HG03060 (cell line): Measurements from ENCODE around the gene TTC39A.

Experiments
- ATAC-seq: cut with Tn5 transposase; IDR thresholded peaks from one replicate; pipeline ENCODE4 v1.9.1; 2021; ENCODE audit warnings: low read depth, moderate number of reproducible peaks; ENCODE audit not compliant: unreplicated experiment

TTC39A gene

DNA sequence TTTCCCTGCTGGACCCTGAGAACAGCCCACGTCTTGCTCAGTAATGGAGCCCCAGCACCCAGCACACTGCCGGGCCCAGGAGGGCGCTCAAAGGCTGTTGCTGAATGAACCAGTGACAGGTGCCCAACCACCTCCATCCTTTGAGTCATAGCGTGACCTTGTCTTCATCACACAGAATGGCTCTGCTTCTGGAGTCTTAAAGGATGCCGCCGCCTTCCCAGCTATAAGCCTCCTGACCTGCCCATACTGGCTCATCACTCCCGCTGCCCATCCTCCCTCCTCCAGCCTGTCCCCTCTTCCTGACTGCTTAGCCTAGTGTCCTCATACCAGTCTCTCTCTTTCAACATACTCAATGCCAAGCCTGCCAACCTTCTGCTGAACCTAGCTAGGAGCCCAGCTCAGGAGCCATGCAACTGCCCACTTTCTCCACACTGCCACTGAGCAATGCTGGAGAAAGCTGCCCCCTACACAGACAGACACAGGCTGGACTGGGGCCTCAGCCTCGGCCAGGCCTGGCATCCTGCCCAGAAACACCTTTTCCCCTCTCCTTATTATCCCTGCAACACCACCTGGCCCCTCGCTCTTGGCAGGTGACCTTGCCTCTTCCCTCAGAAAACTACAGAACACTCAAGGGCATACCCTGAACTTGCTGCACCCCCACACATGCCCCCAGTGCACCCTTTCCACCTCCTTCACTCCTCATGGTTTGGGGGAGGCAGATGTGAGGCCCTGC is 14.1 kb downstream of the TTC39A start:
- no peak for ATAC-seq

DNA sequence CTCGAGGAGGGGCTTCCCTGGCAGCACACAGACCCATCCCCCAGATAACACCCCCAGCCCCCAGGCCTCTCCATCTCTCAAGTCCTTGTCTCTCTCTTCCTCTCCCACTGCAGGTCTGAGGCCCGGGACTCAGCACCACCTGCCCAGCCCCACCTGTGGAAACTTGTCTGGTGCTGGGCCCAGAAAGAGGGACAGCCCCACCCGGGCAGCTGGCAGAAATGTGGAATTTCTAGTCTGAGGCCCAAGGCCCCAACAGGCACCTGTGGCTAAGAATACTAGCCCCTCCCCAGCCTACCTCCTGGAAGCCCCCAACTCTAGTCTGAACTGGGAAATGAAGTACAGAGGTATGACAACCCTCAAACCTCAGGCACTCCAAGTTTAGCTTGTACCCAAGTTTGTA is 15.4 kb downstream of the TTC39A start:
- no peak for ATAC-seq

DNA sequence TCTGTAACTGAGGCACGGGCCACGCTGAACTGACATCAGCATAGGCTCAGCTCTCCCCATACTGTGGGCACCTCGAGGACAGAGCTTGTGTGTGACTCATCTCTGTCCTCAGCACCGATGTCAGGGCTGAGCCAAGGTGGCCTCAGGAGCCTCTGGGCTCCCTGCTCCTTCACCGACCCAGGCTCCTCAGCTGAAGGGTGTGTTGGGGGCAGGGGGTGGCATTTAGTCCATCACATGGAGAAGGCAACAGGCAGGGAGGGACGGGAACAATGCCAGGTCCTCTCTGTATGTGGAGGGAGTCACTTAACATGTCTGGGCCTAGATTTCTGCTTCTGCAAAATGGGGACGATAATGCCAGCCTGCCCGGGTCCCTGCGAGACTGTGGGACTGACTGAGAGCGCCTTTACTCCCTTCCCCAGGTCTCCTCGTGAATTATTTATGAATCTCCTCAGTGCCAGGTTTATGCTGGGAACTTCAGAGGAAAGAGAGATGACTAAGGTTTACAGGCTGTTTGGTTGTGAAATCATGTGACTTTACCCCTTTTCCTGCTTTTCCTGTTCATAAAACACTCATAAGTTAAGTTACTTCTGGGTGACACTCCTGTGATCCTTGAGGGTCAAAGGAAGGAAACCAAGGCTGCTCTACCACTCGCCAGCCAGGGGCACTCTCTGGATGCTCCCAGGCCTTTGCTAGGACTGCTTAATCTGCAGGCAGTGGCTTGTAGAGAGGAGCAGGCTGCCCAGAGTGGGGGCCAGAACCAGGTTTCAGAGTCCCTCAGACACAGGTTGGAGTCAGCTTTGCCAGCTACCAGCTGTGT is 16.2 kb downstream of the TTC39A start:
- no peak for ATAC-seq

DNA sequence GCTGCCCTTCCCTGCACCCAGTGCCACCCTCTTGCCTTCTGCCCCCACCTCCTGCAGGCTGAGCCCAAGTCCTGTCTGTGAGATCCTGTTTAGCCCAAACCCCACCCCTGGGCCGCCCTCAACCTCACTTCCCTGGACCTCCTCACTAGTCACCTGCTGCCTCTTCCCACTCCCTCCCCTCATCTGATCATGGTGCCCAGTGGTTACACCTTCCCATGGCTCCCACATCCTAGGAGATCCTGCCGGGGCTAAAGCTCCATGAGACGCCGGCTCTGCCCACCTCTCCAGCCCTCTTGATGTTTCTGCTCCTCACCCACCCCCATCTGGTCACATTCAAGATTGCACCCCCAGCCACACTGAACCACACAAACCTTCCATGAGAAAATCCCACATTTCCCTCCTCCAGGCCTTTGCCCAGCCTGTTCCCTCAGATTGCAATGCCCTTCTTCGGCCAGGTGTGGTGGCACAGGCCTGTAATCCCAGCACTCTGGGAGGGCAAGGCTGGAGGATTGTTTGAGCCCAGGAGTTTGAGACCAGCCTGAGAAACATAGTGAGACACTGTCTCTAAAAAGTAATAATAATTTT is 17.0 kb downstream of the TTC39A start:
- no peak for ATAC-seq

DNA sequence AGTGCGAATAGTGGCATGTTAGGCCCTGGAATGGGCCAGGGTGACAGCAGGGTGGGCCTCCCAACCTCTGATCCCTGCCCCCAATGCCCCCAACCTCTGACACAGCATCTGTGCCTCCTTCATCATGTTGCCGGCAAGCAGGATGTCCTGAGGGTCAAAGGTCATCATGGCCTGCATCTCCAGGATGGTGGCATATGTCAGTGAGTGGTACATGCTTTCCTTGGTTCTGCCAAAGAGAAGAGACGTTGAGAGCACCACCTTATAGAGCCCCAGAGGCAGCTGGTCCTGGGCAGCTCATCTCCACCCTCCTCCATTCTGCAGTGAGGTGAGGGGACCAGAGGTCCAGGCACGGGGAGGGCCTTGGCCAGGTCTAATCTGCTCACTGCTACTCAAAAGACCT is 17.6 kb downstream of the TTC39A start:
- no peak for ATAC-seq

DNA sequence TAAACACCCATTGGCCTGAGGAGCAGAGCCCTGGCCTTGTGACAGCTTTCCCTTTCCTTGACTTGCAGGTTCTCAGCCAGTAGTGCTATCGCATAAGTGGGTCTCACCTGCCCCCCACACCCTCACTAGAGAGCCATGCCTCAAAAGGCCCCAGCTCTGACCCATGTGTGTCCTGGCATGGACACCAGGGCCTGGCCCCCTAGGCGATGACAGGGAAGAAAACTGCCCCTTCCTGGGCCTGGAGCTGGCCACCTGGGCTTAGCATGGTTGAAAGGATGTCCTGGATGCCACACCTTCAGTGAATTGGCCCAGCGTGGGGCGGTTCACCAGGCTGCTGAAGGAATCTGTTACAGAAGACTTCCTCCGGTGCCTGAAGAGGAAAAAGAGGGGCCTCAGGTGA is 18.5 kb downstream of the TTC39A start:
- ATAC-seq, result no peak

DNA sequence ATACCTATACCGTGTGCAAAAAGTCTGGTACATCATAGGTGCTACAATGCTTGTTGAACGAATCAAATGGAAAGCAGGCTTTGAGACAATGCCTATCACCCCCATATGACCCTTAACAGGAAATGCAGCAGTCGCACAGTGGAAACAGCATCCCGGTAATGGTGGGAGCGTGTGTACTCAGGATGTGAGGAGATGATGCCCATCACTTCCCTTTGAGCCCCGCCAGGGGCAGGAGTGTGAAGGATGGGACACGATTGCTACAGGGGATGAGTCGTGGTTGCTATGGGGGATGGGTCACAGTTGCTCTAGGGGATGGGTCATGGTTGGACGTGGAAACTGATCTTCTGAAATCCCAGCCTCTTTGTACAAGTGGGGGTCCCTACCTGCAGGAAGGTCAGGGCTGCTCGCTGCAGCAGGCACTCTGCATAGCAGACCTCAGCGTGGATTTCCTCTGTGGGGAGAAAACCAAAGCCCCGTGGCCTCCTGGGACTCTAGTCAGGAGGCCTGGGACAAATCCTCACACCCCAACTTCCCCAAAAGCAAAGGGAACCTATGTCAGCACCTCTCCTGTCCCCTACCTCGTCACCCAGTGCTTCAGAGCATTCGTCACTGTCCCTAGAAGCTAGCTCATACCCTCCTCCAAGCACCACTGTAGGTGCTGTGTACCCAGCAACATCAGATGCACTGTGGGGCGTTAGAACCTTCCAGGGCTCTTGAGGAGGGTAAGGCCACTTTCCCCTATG is 19.3 kb downstream of the TTC39A start:
- ATAC-seq, result no peak

DNA sequence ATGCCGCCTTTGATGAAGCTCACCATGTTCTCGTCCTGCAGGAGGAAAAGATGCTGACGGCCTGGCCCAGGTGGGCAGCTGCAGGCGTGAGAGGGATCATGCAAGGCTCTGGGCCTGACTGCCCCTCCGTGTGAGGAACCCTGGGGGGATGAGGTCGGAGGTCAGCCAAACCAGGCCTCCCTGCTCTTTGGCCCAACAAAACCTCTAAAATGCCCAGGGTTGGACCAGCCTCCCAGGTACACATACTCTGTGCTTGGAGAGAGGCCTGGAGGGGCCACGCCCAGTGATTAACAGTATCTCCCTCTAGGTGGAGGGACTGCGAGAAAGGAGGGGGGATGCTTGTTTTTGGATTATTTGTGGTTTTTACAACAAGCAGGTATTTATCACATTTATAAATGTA is 21.1 kb downstream of the TTC39A start:
- ATAC-seq, result no peak

DNA sequence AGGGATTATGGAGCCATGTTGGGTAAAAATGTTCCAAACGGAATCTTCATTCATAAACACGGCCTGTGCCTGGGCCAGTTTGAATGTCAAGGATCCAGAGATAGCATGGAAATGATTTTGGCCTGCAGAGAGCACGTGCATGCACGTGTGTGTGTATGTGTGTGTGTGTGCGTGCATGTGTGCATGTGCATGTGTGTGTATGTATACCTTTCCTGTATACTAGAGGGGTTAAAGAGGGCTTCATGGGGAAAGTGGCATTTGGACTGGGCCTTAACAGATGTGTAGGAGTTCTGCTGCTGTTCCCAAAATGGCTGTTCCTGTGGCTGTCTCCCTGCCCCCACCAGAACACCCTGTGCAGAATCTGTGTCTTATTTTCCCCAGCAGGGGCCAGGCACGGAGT is 21.7 kb downstream of the TTC39A start:
- ATAC-seq, result no peak

DNA sequence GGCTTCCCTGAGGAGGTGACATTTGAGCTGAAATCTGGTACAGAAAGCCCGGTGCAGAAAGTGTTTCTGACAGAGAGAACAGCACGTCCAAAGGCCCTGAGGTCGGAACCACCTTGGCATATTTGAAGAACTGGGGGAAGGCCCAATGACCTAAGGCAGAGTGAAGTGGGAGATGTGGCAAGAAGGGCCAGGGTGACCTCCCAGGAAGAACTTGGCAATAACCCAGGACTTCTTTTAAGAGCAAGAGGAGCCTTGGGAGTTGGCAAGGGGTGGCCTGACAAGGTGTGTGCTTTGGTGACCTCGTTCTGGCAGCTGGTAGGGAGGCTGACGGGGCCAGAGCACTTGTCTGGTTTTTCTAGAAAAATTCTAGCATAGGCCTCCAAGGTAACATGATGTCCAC is 23.4 kb downstream of the TTC39A start:
- no peak for ATAC-seq

DNA sequence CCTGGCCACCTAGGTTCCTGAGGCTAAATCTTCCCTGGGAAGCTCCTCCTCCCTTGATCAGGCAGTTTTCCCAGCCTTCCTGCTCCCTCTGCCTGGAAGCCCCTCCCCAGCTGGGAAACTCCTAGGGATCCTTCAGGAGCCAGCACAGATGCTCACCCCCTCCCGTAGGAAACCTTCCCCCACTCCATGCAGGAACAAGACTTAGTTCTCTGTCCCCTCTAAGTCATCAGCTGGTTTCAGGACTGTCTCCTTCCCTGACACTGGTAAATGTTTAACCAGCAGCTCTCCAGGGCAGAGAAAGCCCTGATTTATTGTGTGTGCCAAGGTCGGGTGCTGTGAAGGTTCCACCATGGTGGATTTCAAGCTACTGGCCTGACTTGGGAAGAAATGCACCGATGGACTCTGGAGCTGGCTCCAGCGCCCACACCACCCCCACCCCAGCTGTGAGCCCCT is 25.0 kb downstream of the TTC39A start:
- ATAC-seq, result no peak

DNA sequence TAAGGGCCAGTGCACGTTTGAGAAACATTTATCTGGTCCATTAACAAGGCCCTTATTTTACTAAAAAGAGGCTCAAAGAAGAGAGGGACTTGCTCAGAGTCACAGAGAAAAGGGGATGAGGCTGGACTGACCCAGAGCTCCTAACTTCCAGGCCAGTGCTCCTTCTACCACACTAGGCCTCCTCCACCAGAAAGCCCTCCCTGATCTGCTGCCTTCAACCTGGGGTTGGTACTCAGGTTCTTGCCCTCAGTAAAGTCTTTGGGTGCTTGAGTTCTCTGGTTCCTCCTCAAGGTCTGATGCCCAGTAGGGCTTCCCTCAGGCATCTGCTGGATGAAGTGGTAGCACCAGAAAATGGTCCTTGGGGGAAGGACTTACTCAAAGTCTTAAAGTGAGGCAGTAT is 26.0 kb downstream of the TTC39A start:
- ATAC-seq, result no peak

DNA sequence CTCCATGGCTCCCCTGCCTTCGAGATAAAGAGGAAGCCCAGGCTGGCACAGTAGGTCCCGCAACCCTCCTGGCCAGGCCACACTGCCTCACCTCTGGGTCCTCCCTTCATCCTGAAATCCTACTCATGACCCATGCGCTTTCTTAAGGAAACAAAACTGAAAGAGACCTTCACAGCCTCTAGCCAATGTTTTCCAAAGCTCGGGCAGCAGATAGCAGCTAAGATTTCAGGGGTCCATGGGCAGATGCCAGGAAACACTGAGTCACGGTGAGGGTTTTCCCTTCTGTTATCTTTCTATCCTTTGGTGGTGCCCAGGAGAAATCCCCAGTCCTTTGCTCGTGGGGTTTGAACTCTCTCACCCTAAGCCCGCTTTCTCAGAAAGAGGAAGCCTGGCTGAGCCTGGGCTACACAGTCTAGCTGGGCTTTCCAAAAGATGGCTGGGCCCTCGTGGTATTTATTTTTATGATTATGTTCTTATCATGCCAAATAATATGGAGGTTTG is 26.6 kb downstream of the TTC39A start:
- ATAC-seq, result no peak

DNA sequence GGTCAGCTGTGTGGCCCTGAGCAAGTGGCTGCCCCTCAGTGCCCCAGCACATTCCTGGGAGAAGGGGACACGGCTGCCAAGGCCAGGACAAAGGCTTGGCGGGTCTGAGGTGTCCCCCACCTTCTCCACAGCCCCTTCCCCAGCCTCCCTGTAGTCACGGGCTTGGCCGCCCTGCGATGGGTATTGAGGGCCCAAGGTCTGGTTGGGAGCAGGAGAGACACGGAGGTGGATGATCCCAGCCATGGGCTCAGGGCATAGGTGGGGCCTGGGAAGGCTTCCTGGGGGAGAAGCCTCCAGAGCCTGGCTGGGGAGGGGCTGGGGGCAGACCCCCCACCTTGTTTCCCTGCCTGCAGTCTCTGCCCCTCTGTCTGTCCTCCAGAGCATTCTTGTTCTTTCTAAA is 27.0 kb downstream of the TTC39A start:
- no peak for ATAC-seq

DNA sequence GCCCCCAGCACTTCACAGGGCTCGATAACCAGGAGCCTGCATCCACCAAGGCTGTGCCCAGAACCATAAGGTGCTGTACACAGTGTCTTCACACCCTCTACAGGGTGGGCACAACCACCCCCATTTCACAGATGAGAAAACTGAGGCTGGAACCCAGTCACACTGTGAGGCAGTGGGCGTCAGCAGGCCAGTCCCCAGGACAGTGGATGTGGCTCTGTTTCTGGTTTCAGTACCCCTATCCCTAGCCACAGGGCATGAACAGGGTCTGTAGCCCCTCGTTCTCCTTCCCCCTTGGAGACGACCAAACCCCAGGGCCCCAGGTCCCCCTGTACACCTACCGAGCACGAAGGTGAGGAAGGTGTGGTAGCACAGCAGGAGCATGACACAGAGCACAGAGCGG is 27.6 kb downstream of the TTC39A start:
- no peak for ATAC-seq

DNA sequence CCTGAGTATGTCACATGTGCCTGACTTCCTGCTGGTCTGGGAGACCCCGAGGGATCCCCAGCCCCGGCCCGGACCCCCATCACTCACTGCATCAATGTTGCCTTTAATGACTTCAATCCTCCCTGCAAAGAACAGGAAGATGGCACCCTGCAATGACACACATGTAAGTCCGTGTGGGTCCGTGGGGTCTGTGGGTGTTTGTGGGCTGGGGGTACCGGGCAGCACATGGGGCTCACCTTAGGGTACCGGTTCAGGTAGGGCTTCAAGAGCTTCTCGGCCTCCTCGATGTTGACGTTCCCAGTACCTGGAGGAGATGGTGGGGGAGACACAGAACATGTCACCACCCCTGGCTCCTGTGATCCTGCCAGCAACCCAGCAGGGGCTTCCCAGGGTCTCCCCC is 28.1 kb downstream of the TTC39A start:
- no peak for ATAC-seq

DNA sequence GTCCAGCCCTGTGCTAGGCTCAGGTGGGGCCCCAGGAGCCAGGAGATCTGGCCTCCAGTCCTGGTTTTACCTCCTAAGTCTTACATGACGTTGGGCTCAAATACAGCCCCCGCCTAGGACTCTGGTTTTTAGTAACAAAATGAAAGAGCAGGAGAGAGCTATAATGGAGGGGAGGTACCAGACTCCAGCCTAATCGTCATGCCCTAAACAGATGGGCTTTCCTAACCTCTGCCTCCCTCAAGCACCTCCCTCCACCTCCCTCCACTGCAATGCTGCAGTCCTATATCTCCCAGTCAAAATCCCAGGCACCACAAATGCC is 28.6 kb downstream of the TTC39A start:
- no peak for ATAC-seq

DNA sequence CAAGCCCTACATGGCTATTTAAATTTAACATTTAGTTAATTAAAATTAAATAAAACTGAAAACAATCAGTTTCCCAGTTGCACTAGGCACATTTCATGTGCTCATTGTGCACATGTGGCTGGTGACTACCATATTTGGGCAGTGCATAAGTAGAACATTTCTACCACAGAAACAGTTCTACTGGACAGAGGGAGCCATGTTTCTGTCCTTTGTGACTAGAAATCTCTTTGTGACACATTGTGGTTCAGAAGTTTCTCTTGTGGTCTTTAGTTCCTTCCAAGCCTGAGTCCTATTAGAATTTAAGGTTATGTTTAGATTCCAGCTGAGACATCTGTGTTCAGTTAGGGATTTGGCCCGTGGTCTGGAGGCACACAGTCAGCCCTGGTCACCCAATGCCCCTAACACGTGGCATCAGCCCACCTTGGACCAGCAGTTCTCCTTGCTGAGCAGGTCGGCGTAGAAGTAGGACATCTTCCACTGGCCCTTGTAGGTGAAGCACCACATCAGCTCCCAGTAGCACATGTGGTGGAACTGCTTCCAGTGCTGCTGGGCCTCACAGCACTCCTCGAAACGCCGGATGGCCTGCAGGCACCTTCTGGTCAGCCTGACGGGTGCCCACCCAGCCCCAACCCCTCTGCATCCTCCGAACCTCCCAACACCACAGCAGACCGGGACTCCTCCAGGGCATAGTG is 29.1 kb downstream of the TTC39A start:
- no peak for ATAC-seq

DNA sequence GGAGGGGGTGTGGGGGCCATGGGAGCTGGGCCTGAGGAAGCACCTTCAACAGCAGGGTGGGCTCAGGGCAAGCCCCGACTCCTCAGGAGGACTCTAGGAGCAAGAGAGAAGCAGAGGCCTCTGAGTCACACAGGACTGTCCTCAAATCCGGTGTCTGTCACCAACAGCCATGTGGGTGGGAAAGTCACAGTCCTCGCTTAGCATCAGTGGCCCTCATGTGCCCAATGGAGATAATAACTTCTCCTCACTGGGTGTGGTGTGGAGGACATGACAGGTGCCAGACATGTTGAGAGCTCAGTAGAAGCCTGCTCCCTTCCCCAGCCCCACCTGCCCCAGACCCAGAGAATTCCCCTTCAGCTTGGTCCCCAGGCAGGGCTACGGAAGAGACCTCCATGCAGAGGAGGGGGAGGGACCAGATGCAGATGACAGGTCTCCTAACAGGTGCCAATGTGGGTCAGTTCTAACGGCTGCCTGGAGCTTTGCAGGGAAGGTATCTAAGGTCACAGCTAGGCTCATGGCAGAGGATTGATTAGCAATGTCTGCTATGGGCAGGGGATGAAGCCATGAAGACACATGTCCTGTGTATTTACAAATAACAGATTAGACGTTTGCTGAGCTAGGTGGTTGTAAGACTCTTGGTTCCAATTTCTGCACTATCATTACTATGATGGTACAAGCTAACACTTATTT is 30.2 kb downstream of the TTC39A start:
- no peak for ATAC-seq
